ENCODE measurements around the gene AMER3. TPM values are rescaled to one million over a fixed set of nuclear protein-coding genes. Genes with fewer than 3 reads are reported as not detected.

AMER3 gene
- total and polyA plus RNA-seq, 2 of the 8 experiments (the other 6 are each of a cell fraction or from before 2014, with no cell fraction given) = 0.15 to 0.19 TPM

- H3K23ac ChIP-seq (ENCODE audit: insufficient read length) = no peak overlapping the region
- H3K4me3 ChIP-seq (ENCODE audit: extremely low read depth in 1 of 4, insufficient read depth in 2 of 4, low read depth in 3 of 4, low read length in 4 of 4) = no peak overlapping the region
- no peaks in the 10 kb centered on the region for H3K79me2 ChIP-seq (ENCODE audit: control insufficient read depth in 1 of 2, insufficient read depth in 2 of 2, low read length in 2 of 2)
- no peak for FAIRE-seq
- CTCF ChIA-PET (ENCODE audit: partially characterized antibody) = no interaction called here
- H3K18ac ChIP-seq (ENCODE audit: extremely low read depth, low read length) = no peak overlapping the region
- H3K9ac ChIP-seq (replicated peaks in 1 of 4; ENCODE audit: extremely low read depth in 1 of 4, low read depth in 3 of 4, low read length in 3 of 4) = no peak overlapping the region
- no peak overlapping the region for H2AFZ ChIP-seq (ENCODE audit: low read length)
- H2BK12ac ChIP-seq (ENCODE audit: low read depth, low read length) = no peak overlapping the region
- H2BK120ac ChIP-seq (replicated peaks; ENCODE audit: low read depth, low read length) = no peak overlapping the region
- H4K20me1 ChIP-seq (replicated peaks in 1 of 2; ENCODE audit: control insufficient read depth in 1 of 2, insufficient read depth in 2 of 2, low read length in 2 of 2) = no peaks in the 10 kb centered on the region
- H3K56ac ChIP-seq (replicated peaks; ENCODE audit: insufficient read length, low read depth, low read length) = no peak overlapping the region
- no peaks in the 10 kb centered on the region for H3K79me1 ChIP-seq (ENCODE audit: low read depth, low read length)
- H3K4ac ChIP-seq (replicated peaks; ENCODE audit: insufficient read length, low read depth, low read length) = no peak overlapping the region
- no peak overlapping the region for H2AK5ac ChIP-seq (ENCODE audit: low read depth, low read length)
- H3K27ac ChIP-seq (ENCODE audit: low read depth, low read length) = no peak overlapping the region
- no peaks in the 10 kb centered on the region for H3K4me1 ChIP-seq (replicated peaks in 1 of 4; ENCODE audit: control insufficient read depth in 3 of 4, insufficient read depth in 4 of 4, low read length in 3 of 4)
- whole genome bisulfite sequencing, 2 experiments (ENCODE audit: extremely low coverage in 1 of 2, insufficient coverage in 1 of 2, insufficient read length in 1 of 2, insufficient replicate concordance in 2 of 2, low coverage in 1 of 2, low lambda C conversion rate in 2 of 2, missing lambda C conversion rate in 1 of 2) = 91% methylated on average over 6 of the region's 6 CpGs; no CpG with 5 or more reads in 1 of the 2 experiments
- no peak overlapping the region for H2BK20ac ChIP-seq (ENCODE audit: low read length)
- no peaks in the 10 kb centered on the region for H3K36me3 ChIP-seq (ENCODE audit: control insufficient read depth in 2 of 4, insufficient read depth in 4 of 4, low read length in 3 of 4)
- no peaks in the 10 kb centered on the region for H3K9me3 ChIP-seq (ENCODE audit: insufficient read depth in 2 of 2, low read depth in 1 of 2, low read length in 1 of 2)
- no peak overlapping the region; the same call in 1 of the 2 replicates for H4K8ac ChIP-seq (ENCODE audit: extremely low read depth, insufficient read depth, low read length)
- H4K5ac ChIP-seq (ENCODE audit: insufficient read length, low read depth, low read length) = no peak overlapping the region
- H3K14ac ChIP-seq (ENCODE audit: insufficient read length) = no peak overlapping the region
- DNase-seq (ENCODE audit: low read depth in 1 of 2, low spot score in 2 of 2) = no peak
- no peak overlapping the region for H4K91ac ChIP-seq (replicated peaks; ENCODE audit: insufficient read length, low read length)
- no peaks in the 10 kb centered on the region for H3K27me3 ChIP-seq (replicated peaks in 1 of 4; ENCODE audit: control insufficient read depth in 3 of 4, extremely low read depth in 1 of 4, insufficient read depth in 3 of 4, low read length in 3 of 4)
- POLR2A ChIA-PET (ENCODE audit: partially characterized antibody) = no interaction called here
- no peak overlapping the region for H3K4me2 ChIP-seq (ENCODE audit: insufficient read depth in 1 of 2, low read depth in 2 of 2, low read length in 2 of 2)
- H2BK15ac ChIP-seq (ENCODE audit: low read length) = no peak overlapping the region
- TF ChIP-seq CBX8 (IDR thresholded peaks at IDR 0.05; ENCODE audit: borderline replicate concordance, low read depth, low read length) (no peak), CTBP2 (IDR thresholded peaks at IDR 0.05; ENCODE audit: borderline replicate concordance, insufficient read depth, insufficient read length, low read length) (no peak), RNF2 (IDR thresholded peaks at IDR 0.05; ENCODE audit: borderline replicate concordance, low read depth, low read length, missing control alignments, poor library complexity, severe bottlenecking) (no peak), TBP (IDR thresholded peaks at IDR 0.05; ENCODE audit: low read depth, low read length) (no peak), MAFK (IDR thresholded peaks at IDR 0.05; ENCODE audit: low read depth, low read length) (no peak), KDM5A (IDR thresholded peaks at IDR 0.05; ENCODE audit: low read length) (no peak)
- H2BK5ac ChIP-seq (ENCODE audit: low read depth, low read length) = no peak overlapping the region
- no peaks in the 10 kb centered on the region for H3K23me2 ChIP-seq (ENCODE audit: low read depth, low read length)
Measured at GRCh38 chr2:130765464-130765863, 10.1 kb downstream of the AMER3 start.

Data from H1 (cell line).